K562 (cell line): Measurements from ENCODE around the gene CLCNKB. TPM values are rescaled to one million over a fixed set of nuclear protein-coding genes. Genes with fewer than 3 reads are reported as not detected.

Source experiments
- CHD7 ChIP-seq: fragments of 200-600 bp; sonication (generic); IDR thresholded peaks from one replicate; pipeline ENCODE4 v1.6.1; 2012; ENCODE audit warnings: mild to moderate bottlenecking, low read depth, low read length, inconsistent platforms
- FOXA3 ChIP-seq, 2 experiments: fragments of 450-650 bp in 1 of 2; sonication (generic) in 1 of 2; formaldehyde crosslinking; IDR thresholded peaks in 1 of 2; conservative IDR thresholded peaks in 1 of 2; 2 replicates each; pipeline versions ENCODE4 v1.4.0 to v1.8.0; 2020 to 2022; ENCODE audit warnings: mild to moderate bottlenecking in 2 of 2, missing genetic modification reagents in 1 of 2
- IRF9 ChIP-seq: fragments of 450-650 bp; IDR thresholded peaks from 2 replicates; pipeline ENCODE4 v1.6.1; 2016; ENCODE audit warnings: missing biosample characterization, missing genetic modification characterization
- XRCC4 ChIP-seq: IDR thresholded peaks from one replicate; pipeline ENCODE4 v1.6.1; 2011; ENCODE audit not compliant: insufficient read depth, insufficient read length; ENCODE audit errors: extremely low read depth
- ZNF41 ChIP-seq: fragments of 250-450 bp; sonication (Bioruptor Pico); conservative IDR thresholded peaks from 2 replicates; pipeline ENCODE4 v1.4.0; 2020; ENCODE audit warnings: mild to moderate bottlenecking
- polyA plus RNA-seq, 8 experiments: library from polyadenylated mRNA; depleted of rRNA in 4 of 8; stranded (reverse) in 5 of 8; unstranded in 3 of 8; fragments of >200 nt; fragmentation: Nextera tagmentation in 2 of 8; fragmentation: Illumina TruSeq in 1 of 8; extraction: Ambion mirVana in 2 of 8; extraction: Trizol in 1 of 8; gene quantifications; 2 replicates each; pipeline versions ENCODE4 v1.2.1 to v1.2.3, GENCODE V29; 2011 to 2014; ENCODE audit warnings: inconsistent platforms in 1 of 8, missing spikeins in 1 of 8
- total RNA-seq, 7 experiments: library from RNA; depleted of rRNA in 6 of 7; stranded (reverse); fragments of >200 nt in 6 of 7; fragmentation: Illumina TruSeq in 2 of 7; extraction: Trizol in 2 of 7; gene quantifications; 2 replicates each; pipeline versions ENCODE4 v1.2.1 to v1.2.3, GENCODE V29; 2011 to 2021; ENCODE audit warnings: low replicate concordance in 1 of 7
- TF ChIP-seq, protein P1 (sequence below): sonication (generic); formaldehyde crosslinking; IDR thresholded peaks from 2 replicates; pipeline ENCODE4 v1.8.0; 2022; ENCODE audit warnings: mild to moderate bottlenecking, missing genetic modification reagents, borderline replicate concordance

CLCNKB gene
- total and polyA plus RNA-seq, 9 of the 15 experiments (the other 6 are each of a cell fraction or from before 2014, with no cell fraction given), result 0.08 to 1.7 (median 0.64) TPM

GRCh38 chr1:16055613-16056520, 12.3 kb downstream of the CLCNKB start (continued):
- TF ChIP-seq CHD7 (no peak), FOXA3 (CRISPR knock-in tag; conservative IDR thresholded peaks at IDR 0.05 in 1 of 2, IDR thresholded peaks at IDR 0.05 in 1 of 2) (peak in 1 of 2 experiments; percentile 80; a peak in 3 of 4 replicates), IRF9 (tag) (no peak), XRCC4 (no peak), ZNF41 (CRISPR knock-in tag) (no peak)
- TF ChIP-seq, protein P1, sequence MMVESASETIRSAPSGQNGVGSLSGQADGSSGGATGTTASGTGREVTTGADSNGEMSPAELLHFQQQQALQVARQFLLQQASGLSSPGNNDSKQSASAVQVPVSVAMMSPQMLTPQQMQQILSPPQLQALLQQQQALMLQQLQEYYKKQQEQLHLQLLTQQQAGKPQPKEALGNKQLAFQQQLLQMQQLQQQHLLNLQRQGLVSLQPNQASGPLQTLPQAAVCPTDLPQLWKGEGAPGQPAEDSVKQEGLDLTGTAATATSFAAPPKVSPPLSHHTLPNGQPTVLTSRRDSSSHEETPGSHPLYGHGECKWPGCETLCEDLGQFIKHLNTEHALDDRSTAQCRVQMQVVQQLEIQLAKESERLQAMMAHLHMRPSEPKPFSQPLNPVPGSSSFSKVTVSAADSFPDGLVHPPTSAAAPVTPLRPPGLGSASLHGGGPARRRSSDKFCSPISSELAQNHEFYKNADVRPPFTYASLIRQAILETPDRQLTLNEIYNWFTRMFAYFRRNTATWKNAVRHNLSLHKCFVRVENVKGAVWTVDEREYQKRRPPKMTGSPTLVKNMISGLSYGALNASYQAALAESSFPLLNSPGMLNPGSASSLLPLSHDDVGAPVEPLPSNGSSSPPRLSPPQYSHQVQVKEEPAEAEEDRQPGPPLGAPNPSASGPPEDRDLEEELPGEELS (CRISPR knock-in tag), result no peak; the same call in 1 of the 2 replicates
